GM23338 (cell line): ENCODE measurements around the gene ZNF579.
"Not testable (repeated sequence)": the region's sequence is repeated elsewhere in the genome, so short reads cannot be mapped to it uniquely, and the experiment has no call there.

Source experiments
- CTCF ChIP-seq, 2 experiments: fragments of 200-600 bp in 1 of 2; sonication (generic) in 1 of 2; conservative IDR thresholded peaks; 2 replicates each; pipeline versions ENCODE4 v1.5.1 to v1.6.1; 2016 to 2017; ENCODE audit warnings: antibody characterized with exemption in 2 of 2, low read depth in 2 of 2, mild to moderate bottlenecking in 2 of 2, moderate library complexity in 1 of 2
- JUNB ChIP-seq: IDR thresholded peaks from one replicate; pipeline ENCODE4 v1.6.1; 2016; ENCODE audit warnings: antibody characterized with exemption; ENCODE audit not compliant: unreplicated experiment

GRCh38 chr19:55534280-55534679, 46.4 kb downstream of the ZNF579 start:
- TF ChIP-seq JUNB; CTCF (conservative IDR thresholded peaks at IDR 0.05; ENCODE audit: low read depth in 2 of 2): not testable (repeated sequence)
